GM23248 (cell line): ENCODE measurements around the gene HOXA11.

Experiments used
- EZH2 ChIP-seq: fragments of 200-600 bp; sonication (generic); IDR thresholded peaks from 2 replicates; pipeline ENCODE4 v1.6.1; 2018; ENCODE audit warnings: antibody characterized with exemption, mild to moderate bottlenecking; ENCODE audit not compliant: insufficient read depth, poor library complexity, severe bottlenecking
- EZH2phosphoT487 ChIP-seq: fragments of 200-600 bp; sonication (generic); IDR thresholded peaks from 2 replicates; pipeline ENCODE4 v1.6.1; 2018; ENCODE audit warnings: antibody characterized with exemption, moderate library complexity, mild to moderate bottlenecking, low read depth; ENCODE audit not compliant: insufficient read depth

DNA sequence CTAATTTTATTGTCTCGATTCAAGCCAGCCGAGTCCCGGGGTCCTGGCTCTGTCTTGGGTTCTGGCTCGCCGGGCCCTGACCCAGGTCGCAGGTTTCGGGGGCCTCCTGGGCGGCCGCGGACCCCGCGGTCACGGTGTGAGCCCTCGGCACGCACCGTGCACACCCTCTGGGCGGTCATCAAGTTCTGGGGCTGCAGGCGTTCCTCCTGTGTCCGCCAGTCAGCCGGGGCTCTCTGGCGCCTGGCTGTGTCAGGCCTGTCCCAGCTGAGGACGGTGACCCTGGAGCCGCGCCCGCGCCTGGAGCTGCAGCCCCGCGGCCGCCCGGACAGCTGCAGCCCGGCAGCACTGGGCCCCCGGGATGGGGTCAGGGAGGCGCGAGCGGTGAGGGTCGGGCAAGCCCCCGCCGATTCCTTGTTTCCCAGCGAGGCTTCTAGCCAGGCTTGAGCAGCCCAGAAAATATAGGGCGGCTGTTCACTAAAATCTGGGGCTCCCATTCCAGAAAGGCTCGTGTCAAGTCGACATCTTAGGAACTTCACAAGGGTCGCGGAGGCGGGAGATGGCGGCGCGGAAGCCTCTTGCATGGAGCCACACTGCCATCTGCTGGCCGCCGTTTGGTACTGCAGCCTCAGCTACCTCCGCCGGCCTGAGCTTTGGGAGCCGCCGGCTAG, 24.4 kb downstream of the HOXA11 start:
- no peak for TF ChIP-seq EZH2
- no peak for TF ChIP-seq EZH2phosphoT487
